ENCODE measurements around the gene RNF207.
A peak's percentile ranks its signal among the peaks of the same experiment; 100 is the strongest.

The RNF207 gene

GRCh38 chr1:6243993-6244392 lies 38.1 kb downstream of the RNF207 start, which contains the start of gene HES3:
Gene HES3, plus strand, starts transcription at chr1:6244179. Its CDS starts 187 bp downstream, at chr1:6244366.
- no peak for DNase-seq
- Histone ChIP-seq H3K4me1 (ENCODE audit: low read length) (no peaks in the 10 kb centered on the region; the same call in 1 of the 2 replicates), H3K9ac (ENCODE audit: low read length) (no peak within 1 kb of the TSS), H3F3A (ENCODE audit: insufficient read depth, low read length) (no peaks in the 10 kb centered on the region), H3K79me2 (ENCODE audit: low read length) (no peaks in the 10 kb centered on the region), H3K9me3 (replicated peaks; ENCODE audit: insufficient read depth, low read length) (no peaks in the 10 kb centered on the region), H3K27ac (ENCODE audit: low read length) (no peak within 1 kb of the TSS), H3K4me2 (ENCODE audit: low read depth, low read length) (no peak within 1 kb of the TSS), H3K27me3 (replicated peaks; ENCODE audit: insufficient read depth, low read length) (peaks cover 89% of the 10 kb centered on the region), H3K9me2 (replicated peaks; ENCODE audit: insufficient read depth, low read length) (no peaks in the 10 kb centered on the region), H2AFZ (ENCODE audit: low read length) (no peak within 1 kb of the TSS), H3K4me3 (ENCODE audit: low read length) (no peak within 1 kb of the TSS), H4K20me1 (ENCODE audit: insufficient read depth, low read length) (no peaks in the 10 kb centered on the region), H3K36me3 (replicated peaks; ENCODE audit: insufficient read depth, low read length) (no peaks in the 10 kb centered on the region)
- TF ChIP-seq EZH2 (optimal IDR thresholded peaks at IDR 0.05; ENCODE audit: low read depth, low read length) = no peak
- no peak for TF ChIP-seq EZH2phosphoT487 (IDR thresholded peaks at IDR 0.05; ENCODE audit: low read length)
- TF ChIP-seq CTCF (IDR thresholded peaks at IDR 0.05; ENCODE audit: low read length) = no peak

GRCh38 chr1:6244401-6245049 lies 38.6 kb downstream of the RNF207 start:
- DNase-seq = no peak
- Histone ChIP-seq H3K27me3 (replicated peaks; ENCODE audit: insufficient read depth, low read length) (peaks cover 85% of the 10 kb centered on the region), H3K4me2 (ENCODE audit: low read depth, low read length) (no peak overlapping the region), H3K4me1 (ENCODE audit: low read length) (no peaks in the 10 kb centered on the region; the same call in 1 of the 2 replicates), H3K4me3 (ENCODE audit: low read length) (no peak overlapping the region), H3K9ac (ENCODE audit: low read length) (no peak overlapping the region), H3K36me3 (replicated peaks; ENCODE audit: insufficient read depth, low read length) (no peaks in the 10 kb centered on the region), H2AFZ (ENCODE audit: low read length) (no peak overlapping the region), H3K27ac (ENCODE audit: low read length) (no peak overlapping the region), H3K79me2 (ENCODE audit: low read length) (no peaks in the 10 kb centered on the region), H3K9me3 (replicated peaks; ENCODE audit: insufficient read depth, low read length) (no peaks in the 10 kb centered on the region), H3F3A (ENCODE audit: insufficient read depth, low read length) (no peaks in the 10 kb centered on the region), H4K20me1 (ENCODE audit: insufficient read depth, low read length) (no peaks in the 10 kb centered on the region), H3K9me2 (replicated peaks; ENCODE audit: insufficient read depth, low read length) (no peaks in the 10 kb centered on the region)
- TF ChIP-seq CTCF (IDR thresholded peaks at IDR 0.05; ENCODE audit: low read length) (no peak), EZH2 (optimal IDR thresholded peaks at IDR 0.05; ENCODE audit: low read depth, low read length) (no peak), EZH2phosphoT487 (IDR thresholded peaks at IDR 0.05; ENCODE audit: low read length) (no peak)

- H2AFZ ChIP-seq (ENCODE audit: low read length) = no peak overlapping the region
- no peak overlapping the region for H3K27ac ChIP-seq (ENCODE audit: low read length)
- H3K79me2 ChIP-seq (ENCODE audit: low read length) = no peaks in the 10 kb centered on the region
- no peaks in the 10 kb centered on the region for H3K36me3 ChIP-seq (replicated peaks; ENCODE audit: insufficient read depth, low read length)
- no peak overlapping the region for H3K9ac ChIP-seq (ENCODE audit: low read length)
- H3F3A ChIP-seq (ENCODE audit: insufficient read depth, low read length) = no peaks in the 10 kb centered on the region
- DNase-seq = peak; percentile 82
- H3K27me3 ChIP-seq (replicated peaks; ENCODE audit: insufficient read depth, low read length) = peaks cover 85% of the 10 kb centered on the region
- no peaks in the 10 kb centered on the region for H3K9me2 ChIP-seq (replicated peaks; ENCODE audit: insufficient read depth, low read length)
- H3K4me2 ChIP-seq (ENCODE audit: low read depth, low read length) = peak overlapping the region; percentile 57; the same call in 1 of the 2 replicates
- TF ChIP-seq CTCF (IDR thresholded peaks at IDR 0.05; ENCODE audit: low read length) = peak; percentile 73
- TF ChIP-seq EZH2phosphoT487 (IDR thresholded peaks at IDR 0.05; ENCODE audit: low read length) = no peak
- no peak for TF ChIP-seq EZH2 (optimal IDR thresholded peaks at IDR 0.05; ENCODE audit: low read depth, low read length)
- no peaks in the 10 kb centered on the region for H4K20me1 ChIP-seq (ENCODE audit: insufficient read depth, low read length)
- H3K4me3 ChIP-seq (ENCODE audit: low read length) = peak overlapping the region; percentile 40
- no peaks in the 10 kb centered on the region for H3K9me3 ChIP-seq (replicated peaks; ENCODE audit: insufficient read depth, low read length)
- H3K4me1 ChIP-seq (ENCODE audit: low read length) = no peaks in the 10 kb centered on the region; the same call in 1 of the 2 replicates
Measured at GRCh38 chr1:6245086-6245868, 39.4 kb downstream of the RNF207 start.
